ENCODE results near the gene ASIC4. TPM values are rescaled to one million over a fixed set of nuclear protein-coding genes. Genes with fewer than 3 reads are reported as not detected.

ASIC4 gene
- total RNA-seq: not detected

- 0 to 12% methylated on average over 2 to 30 of the region's 31 CpGs for WGBS, 2 donors
- H3K27me3 ChIP-seq: peaks cover 0 to 16% of the 10 kb centered on the region in 2 donors
- no peak for TF ChIP-seq POLR2A (IDR thresholded peaks at IDR 0.05)
- TF ChIP-seq CTCF (IDR thresholded peaks at IDR 0.05): no peak
- no peaks in the 10 kb centered on the region for H3K36me3 ChIP-seq (replicated peaks in 1 of 2; ENCODE audit: insufficient read depth in 1 of 2, low read depth in 2 of 2)
- no peak for ATAC-seq
- peaks cover 22% of the 10 kb centered on the region for H3K4me1 ChIP-seq
- H3K4me3 ChIP-seq: no peak within 1 kb of the TSS
- no peak for DNase-seq
- intact Hi-C loops (cut with DNase I): no loop called here
- no peaks in the 10 kb centered on the region for H3K9me3 ChIP-seq
- no peak within 1 kb of the TSS for H3K27ac ChIP-seq
Observed at GRCh38 chr2:219514196-219514761, at the start of gene ASIC4. ASIC4 (plus strand) TSS chr2:219514482; CDS start chr2:219514725, 243 bp downstream.

- H3K36me3 ChIP-seq (replicated peaks in 1 of 2; ENCODE audit: insufficient read depth in 1 of 2, low read depth in 2 of 2): no peaks in the 10 kb centered on the region
- H3K27me3 ChIP-seq: no peaks in the 10 kb centered on the region
- WGBS, 2 donors: 84 to 87% methylated on average over 38 to 42 of the region's 47 CpGs
- no peaks in the 10 kb centered on the region for H3K4me1 ChIP-seq
- H3K4me3 ChIP-seq: no peak overlapping the region
- no peaks in the 10 kb centered on the region for H3K9me3 ChIP-seq
- ATAC-seq: no peak
- H3K27ac ChIP-seq: no peak overlapping the region
- intact Hi-C loops (cut with DNase I): no loop called here
- no peak for DNase-seq
- TF ChIP-seq CTCF (IDR thresholded peaks at IDR 0.05) (no peak), POLR2A (IDR thresholded peaks at IDR 0.05) (no peak)
Observed at GRCh38 chr2:219465659-219466561, 48.4 kb upstream of the ASIC4 start.

- no peaks in the 10 kb centered on the region for H3K36me3 ChIP-seq (replicated peaks in 1 of 2; ENCODE audit: insufficient read depth in 1 of 2, low read depth in 2 of 2)
- no peaks in the 10 kb centered on the region for H3K9me3 ChIP-seq
- ATAC-seq: no peak
- WGBS, 2 donors: 83% methylated on average over 28 of the region's 28 CpGs
- intact Hi-C loops (cut with DNase I): no loop called here
- no peaks in the 10 kb centered on the region for H3K27me3 ChIP-seq
- H3K4me1 ChIP-seq: no peaks in the 10 kb centered on the region
- DNase-seq: no peak
- no peak overlapping the region for H3K27ac ChIP-seq
- TF ChIP-seq POLR2A (IDR thresholded peaks at IDR 0.05) (no peak), CTCF (IDR thresholded peaks at IDR 0.05) (no peak)
- no peak overlapping the region for H3K4me3 ChIP-seq
Observed at GRCh38 chr2:219466816-219467735, 47.2 kb upstream of the ASIC4 start.

GRCh38 chr2:219467736-219468075 lies 46.6 kb upstream of the ASIC4 start:
- ATAC-seq (no peak), DNase-seq (no peak)
- Histone ChIP-seq H3K4me3 (no peak overlapping the region), H3K27ac (no peak overlapping the region), H3K36me3 (replicated peaks in 1 of 2; ENCODE audit: insufficient read depth in 1 of 2, low read depth in 2 of 2) (no peaks in the 10 kb centered on the region), H3K27me3 (no peaks in the 10 kb centered on the region), H3K9me3 (no peaks in the 10 kb centered on the region), H3K4me1 (no peaks in the 10 kb centered on the region)
- intact Hi-C loops (cut with DNase I): no loop called here
- 68 to 70% methylated on average over 2 of the region's 2 CpGs for WGBS, 2 donors
- TF ChIP-seq POLR2A (IDR thresholded peaks at IDR 0.05) (no peak), CTCF (IDR thresholded peaks at IDR 0.05) (no peak)

All from body of pancreas (tissue), 4 donors.